ENCODE measurements around the gene ABHD11. TPM values are rescaled to one million over a fixed set of nuclear protein-coding genes. Genes with fewer than 3 reads are reported as not detected.

The ABHD11 gene
- total and polyA plus RNA-seq, 2 of the 4 experiments (the other 2 are of a cell fraction), result 13.4 to 19.9 TPM

DNA sequence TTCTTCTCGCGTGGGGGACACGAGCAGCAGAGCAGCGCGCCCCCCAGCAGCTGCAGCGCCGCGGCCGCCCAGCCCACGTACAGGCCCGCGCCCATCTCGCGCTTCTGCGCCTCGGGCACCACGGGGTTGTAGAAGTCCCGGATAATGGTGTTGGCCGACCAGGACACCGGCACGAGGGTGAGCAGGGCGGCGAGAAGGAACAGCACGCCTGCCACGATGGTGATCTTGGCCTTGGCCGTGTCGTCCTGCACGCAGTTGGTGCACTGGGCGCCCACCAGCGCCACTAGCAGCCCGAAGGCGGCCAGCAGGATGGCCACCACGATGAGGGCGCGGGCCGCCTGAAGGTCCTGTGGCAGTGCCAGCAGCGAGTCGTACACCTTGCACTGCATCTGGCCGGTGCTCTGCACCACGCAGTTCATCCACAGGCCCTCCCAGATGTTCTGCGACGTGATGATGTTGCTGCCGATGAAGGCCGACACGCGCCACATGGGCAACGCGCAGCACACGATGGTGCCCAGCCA, 30.9 kb upstream of the ABHD11 start:
- no peak overlapping the region for H2BK15ac ChIP-seq (ENCODE audit: low read depth, low read length)
- ChIA-PET CTCF (no interaction called here), POLR2A (ENCODE audit: unreplicated experiment) (no interaction called here)
- dilution Hi-C loops (cut with HindIII; ENCODE audit: low sequenced_read_pairs, unreplicated experiment), result no loop called here
- BruUV-seq (replicated peaks), result no TSS peak
- H2BK20ac ChIP-seq (ENCODE audit: low read depth, low read length), result no peak overlapping the region
- H2AFZ ChIP-seq (replicated peaks; ENCODE audit: low read length, poor library complexity), result peak overlapping the region; percentile 84
- no peaks in the 10 kb centered on the region for H3K9me1 ChIP-seq (ENCODE audit: insufficient read depth, low read length)
- H2AK5ac ChIP-seq (ENCODE audit: low read depth, low read length), result no peak overlapping the region
- no peaks in the 10 kb centered on the region for H3K36me3 ChIP-seq (ENCODE audit: control insufficient read depth, insufficient read depth, low read length)
- H3K27ac ChIP-seq (ENCODE audit: insufficient read depth, low read length), result no peak overlapping the region
- no peak for DNase-seq
- H4K8ac ChIP-seq (ENCODE audit: low read depth in 2 of 2, low read length in 2 of 2), result no peak overlapping the region
- TF ChIP-seq MXI1 (IDR thresholded peaks at IDR 0.05; ENCODE audit: borderline replicate concordance, low read depth, low read length) (no peak), RAD21 (IDR thresholded peaks at IDR 0.05; ENCODE audit: low read length) (no peak), MAZ (IDR thresholded peaks at IDR 0.05; ENCODE audit: borderline replicate concordance, low read depth, low read length) (no peak), FOS (IDR thresholded peaks at IDR 0.05; ENCODE audit: low read depth, low read length) (no peak)
- H4K91ac ChIP-seq (ENCODE audit: insufficient read depth, low read depth, low read length), result no peak overlapping the region
- H3K56ac ChIP-seq (ENCODE audit: extremely low read depth, insufficient read depth, low read length), result no peak overlapping the region
- intact Hi-C loops (cut with micrococcal nuclease), result no loop called here
- no peak overlapping the region for H3K23ac ChIP-seq (ENCODE audit: low read depth, low read length)
- no peak overlapping the region for H3K14ac ChIP-seq (replicated peaks; ENCODE audit: low read depth, low read length)
- WGBS, 2 experiments (ENCODE audit: extremely low coverage in 2 of 2, insufficient read length in 1 of 2), result 23% methylated on average over 31 of the region's 49 CpGs; no CpG with 5 or more reads in 1 of the 2 experiments
- peaks cover 4% of the 10 kb centered on the region; the same call in 1 of the 2 replicates for H3K4me1 ChIP-seq (ENCODE audit: control insufficient read depth, insufficient read depth, low read length)
- no peak overlapping the region for H4K5ac ChIP-seq (ENCODE audit: low read depth, low read length)
- no peak overlapping the region for H3K4me2 ChIP-seq (ENCODE audit: low read depth, low read length)
- no peaks in the 10 kb centered on the region; the same call in 1 of the 2 replicates for H3K9me3 ChIP-seq (ENCODE audit: control insufficient read depth, insufficient read depth, low read length)
- in situ Hi-C loops (cut with MboI; ENCODE audit: low sequenced_read_pairs), result no loop called here
- H3K9ac ChIP-seq (ENCODE audit: low read depth, low read length), result no peak overlapping the region
- no peak overlapping the region for H2AK9ac ChIP-seq (replicated peaks; ENCODE audit: low read depth, low read length, poor library complexity)
- H3K27me3 ChIP-seq (ENCODE audit: control insufficient read depth, insufficient read depth, low read length), result peaks cover 37% of the 10 kb centered on the region
- H2BK120ac ChIP-seq (ENCODE audit: low read depth, low read length), result no peak overlapping the region
- H3K79me1 ChIP-seq (ENCODE audit: low read depth in 1 of 2, low read length in 2 of 2), result no peaks in the 10 kb centered on the region
- H3K18ac ChIP-seq (ENCODE audit: low read depth, low read length), result no peak overlapping the region
- ATAC-seq (ENCODE audit: low read depth), result no peak; the same call in 1 of the 2 replicates
- no peak overlapping the region for H2BK5ac ChIP-seq (ENCODE audit: low read depth, low read length, poor library complexity, severe bottlenecking)
- no peak overlapping the region for H3K4ac ChIP-seq (ENCODE audit: low read depth, low read length)
- no peaks in the 10 kb centered on the region for H4K20me1 ChIP-seq (ENCODE audit: insufficient read depth, low read length)
- no peak overlapping the region for H3K4me3 ChIP-seq (ENCODE audit: insufficient read depth, low read depth, low read length)

All from IMR-90 (cell line).